C4-2B (cell line): ENCODE data around the gene LFNG.
"Not testable (repeated sequence)": the region's sequence is repeated elsewhere in the genome, so short reads cannot be mapped to it uniquely, and the experiment has no call there.

Experiments used
- H3K27ac ChIP-seq: fragments of 450-650 bp; 2 replicates; pipeline ENCODE4 v1.5.1; 2017
- CTCF ChIP-seq: fragments of 450-650 bp; conservative IDR thresholded peaks from 2 replicates; pipeline ENCODE4 v1.5.1; 2017; ENCODE audit warnings: mild to moderate bottlenecking
- ZFX ChIP-seq: fragments of 450-650 bp; IDR thresholded peaks from 2 replicates; pipeline ENCODE4 v1.6.1; 2017

LFNG gene

GRCh38 chr7:2553831-2554581 is 34.4 kb downstream of the LFNG start:
- H3K27ac ChIP-seq: peak overlapping the region; percentile 97
- TF ChIP-seq ZFX (no peak), CTCF (no peak)

GRCh38 chr7:2554661-2555111 is 35.1 kb downstream of the LFNG start:
- TF ChIP-seq ZFX (no peak), CTCF (no peak)
- peak overlapping the region; percentile 97 for H3K27ac ChIP-seq

GRCh38 chr7:2555121-2556052 is 35.8 kb downstream of the LFNG start, which contains the start of gene BRAT1:
TSS of gene BRAT1 (minus strand) at chr7:2555524. CDS start at chr7:2554431, 1,093 bp downstream.
- peak within 1 kb of the TSS; percentile 97 for H3K27ac ChIP-seq
- peak; percentile 60 for TF ChIP-seq CTCF
- TF ChIP-seq ZFX: peak; percentile 86; the same call in 1 of the 2 replicates

GRCh38 chr7:2558629-2559282 is 39.2 kb downstream of the LFNG start, which contains the start of gene IQCE:
TSS of gene IQCE (plus strand) at chr7:2558979. CDS start at chr7:2559182, 203 bp downstream.
- H3K27ac ChIP-seq: peak within 1 kb of the TSS; percentile 87
- TF ChIP-seq ZFX (no peak), CTCF (no peak)

- H3K27ac ChIP-seq: peak overlapping the region; percentile 87
These were observed 39.8 kb downstream of the LFNG start for GRCh38 chr7:2559283-2559950.

GRCh38 chr7:2563955-2564354 is 44.4 kb downstream of the LFNG start:
- not testable (repeated sequence) for H3K27ac ChIP-seq

More at GRCh38 chr7:2559283-2559950, 39.8 kb downstream of the LFNG start:
- TF ChIP-seq CTCF: no peak
- peak; percentile 98 for TF ChIP-seq ZFX

- TF ChIP-seq ZFX (no peak), CTCF (no peak)
- H3K27ac ChIP-seq: no peak overlapping the region
These were observed 45.5 kb downstream of the LFNG start for GRCh38 chr7:2564970-2565540.
